Naive B cell (primary cell): Measurements from ENCODE around the gene FRAS1. TPM values are rescaled to one million over a fixed set of nuclear protein-coding genes. Genes with fewer than 3 reads are reported as not detected.
"Not testable (repeated sequence)": the region's sequence is repeated elsewhere in the genome, so short reads cannot be mapped to it uniquely, and the experiment has no call there.

Source experiments
- ATAC-seq, 2 donors: fragments of 150-1000 bp; cut with Tn5 transposase; 2 replicates each; pipeline ENCODE4 v1.10.0; 2021; ENCODE audit warnings: low read depth in 2 of 2, mild to moderate bottlenecking in 2 of 2, moderate library complexity in 2 of 2
- DNase-seq: peaks from one replicate; pipeline ENCODE4 v3.0.0; 2022
- H3K27ac Mint-ChIP-seq, 6 donors: one replicate each; pipeline ENCODE4 v1.8.0; 2020 to 2022; ENCODE audit warnings: mild to moderate bottlenecking in 6 of 6, mixed read lengths in 6 of 6, moderate library complexity in 5 of 6, inconsistent platforms in 2 of 6
- H3K27me3 Mint-ChIP-seq, 3 donors: one replicate each; pipeline ENCODE4 v1.8.0; 2021 to 2022; ENCODE audit warnings: mixed read lengths in 3 of 3, mild to moderate bottlenecking in 1 of 3
- H3K36me3 Mint-ChIP-seq, 2 donors: one replicate each; pipeline ENCODE4 v1.8.0; 2020 to 2022; ENCODE audit warnings: mixed read lengths in 2 of 2, inconsistent platforms in 1 of 2, mild to moderate bottlenecking in 1 of 2
- H3K4me1 Mint-ChIP-seq, 3 donors: one replicate each; pipeline ENCODE4 v1.8.0; 2020 to 2022; ENCODE audit warnings: mixed read lengths in 3 of 3, inconsistent platforms in 1 of 3, mild to moderate bottlenecking in 1 of 3, moderate library complexity in 1 of 3
- H3K4me3 Mint-ChIP-seq, 8 donors: one replicate each; pipeline ENCODE4 v1.8.0; 2020 to 2022; ENCODE audit warnings: mild to moderate bottlenecking in 8 of 8, mixed read lengths in 8 of 8, moderate library complexity in 8 of 8, inconsistent platforms in 2 of 8
- H3K9me3 Mint-ChIP-seq, 7 donors: one replicate each; pipeline ENCODE4 v1.8.0; 2020 to 2022; ENCODE audit warnings: mixed read lengths in 7 of 7, mild to moderate bottlenecking in 5 of 7, inconsistent platforms in 2 of 7, moderate library complexity in 1 of 7
- polyA plus RNA-seq, 6 donors: library from polyadenylated mRNA; unstranded; fragments of 300-500 nt; fragmentation: Illumina TruSeq; gene quantifications; one replicate each; pipeline ENCODE4 v1.2.3, GENCODE V29; 2021; ENCODE audit warnings: low read depth in 6 of 6

FRAS1 gene
- polyA plus RNA-seq, 6 donors from 2014 or later, result 0.01 to 0.09 TPM; not detected in 4

- H3K9me3 Mint-ChIP-seq, result no peaks in the 10 kb centered on the region
- ATAC-seq (no peak), DNase-seq (no peak)
- peaks cover 0 to 11% (median 10%) of the 10 kb centered on the region in 3 donors for H3K27me3 Mint-ChIP-seq
- no peak overlapping the region for H3K4me3 Mint-ChIP-seq
- H3K36me3 Mint-ChIP-seq, result no peaks in the 10 kb centered on the region
- no peak overlapping the region for H3K27ac Mint-ChIP-seq
- H3K4me1 Mint-ChIP-seq, result no peaks in the 10 kb centered on the region
These were observed 112.6 kb downstream of the FRAS1 start for GRCh38 chr4:78169728-78170127.

GRCh38 chr4:78171482-78171881 lies 114.4 kb downstream of the FRAS1 start:
- H3K9me3 Mint-ChIP-seq, result no peaks in the 10 kb centered on the region
- no peak for DNase-seq
- no peak for ATAC-seq
- H3K4me3 Mint-ChIP-seq, result no peak overlapping the region
- no peaks in the 10 kb centered on the region for H3K4me1 Mint-ChIP-seq
- H3K27me3 Mint-ChIP-seq, result peaks cover 14 to 15% (median 14%) of the 10 kb centered on the region in 3 donors
- no peaks in the 10 kb centered on the region for H3K36me3 Mint-ChIP-seq
- no peak overlapping the region for H3K27ac Mint-ChIP-seq

GRCh38 chr4:78174891-78175290 lies 117.8 kb downstream of the FRAS1 start:
- Mint-ChIP-seq H3K4me1 (no peaks in the 10 kb centered on the region), H3K27ac (no peak overlapping the region), H3K9me3 (peaks cover 0 to 4% (median 0%) of the 10 kb centered on the region in 7 donors), H3K27me3 (peaks cover 15 to 34% (median 19%) of the 10 kb centered on the region in 3 donors), H3K36me3 (no peaks in the 10 kb centered on the region), H3K4me3 (no peak overlapping the region)
- ATAC-seq, result no peak
- no peak for DNase-seq

GRCh38 chr4:78179196-78179595 lies 122.1 kb downstream of the FRAS1 start:
- DNase-seq (no peak), ATAC-seq (no peak)
- Mint-ChIP-seq H3K36me3 (no peaks in the 10 kb centered on the region), H3K27me3 (peaks cover 16 to 58% (median 26%) of the 10 kb centered on the region in 3 donors), H3K4me3 (no peak overlapping the region), H3K4me1 (no peaks in the 10 kb centered on the region), H3K9me3 (peaks cover 0 to 4% (median 0%) of the 10 kb centered on the region in 7 donors), H3K27ac (no peak overlapping the region)

- not testable (repeated sequence) for ATAC-seq, H3K4me3 Mint-ChIP-seq, H3K36me3 Mint-ChIP-seq, H3K9me3 Mint-ChIP-seq, H3K4me1 Mint-ChIP-seq, DNase-seq, H3K27ac Mint-ChIP-seq
- H3K27me3 Mint-ChIP-seq, result peaks cover 12 to 41% (median 22%) of the 10 kb centered on the region in 3 donors
These were observed 124.6 kb downstream of the FRAS1 start for GRCh38 chr4:78181681-78182234.

- no peak for DNase-seq
- ATAC-seq, result no peak
- no peaks in the 10 kb centered on the region for H3K9me3 Mint-ChIP-seq
- no peak overlapping the region for H3K27ac Mint-ChIP-seq
- no peak overlapping the region for H3K4me3 Mint-ChIP-seq
- no peaks in the 10 kb centered on the region for H3K4me1 Mint-ChIP-seq
- peaks cover 12 to 25% (median 16%) of the 10 kb centered on the region in 3 donors for H3K27me3 Mint-ChIP-seq
- no peaks in the 10 kb centered on the region for H3K36me3 Mint-ChIP-seq
These were observed 127.5 kb downstream of the FRAS1 start for GRCh38 chr4:78184584-78184983.

GRCh38 chr4:78185117-78185516 lies 128.0 kb downstream of the FRAS1 start:
- no peak for DNase-seq
- H3K4me3 Mint-ChIP-seq, result no peak overlapping the region
- no peaks in the 10 kb centered on the region for H3K4me1 Mint-ChIP-seq
- ATAC-seq, result no peak
- no peak overlapping the region for H3K27ac Mint-ChIP-seq
- H3K9me3 Mint-ChIP-seq, result no peaks in the 10 kb centered on the region
- H3K27me3 Mint-ChIP-seq, result peaks cover 12 to 24% (median 16%) of the 10 kb centered on the region in 3 donors
- H3K36me3 Mint-ChIP-seq, result no peaks in the 10 kb centered on the region

- no peaks in the 10 kb centered on the region for H3K36me3 Mint-ChIP-seq
- peaks cover 5 to 13% (median 12%) of the 10 kb centered on the region in 3 donors for H3K27me3 Mint-ChIP-seq
- peaks cover 0 to 2% (median 0%) of the 10 kb centered on the region in 7 donors for H3K9me3 Mint-ChIP-seq
- H3K4me3 Mint-ChIP-seq, result no peak overlapping the region
- ATAC-seq (no peak), DNase-seq (no peak)
- no peaks in the 10 kb centered on the region for H3K4me1 Mint-ChIP-seq
- no peak overlapping the region for H3K27ac Mint-ChIP-seq
These were observed 129.7 kb downstream of the FRAS1 start for GRCh38 chr4:78186597-78187543.

GRCh38 chr4:78190068-78190467 lies 132.9 kb downstream of the FRAS1 start:
- no peak overlapping the region for H3K27ac Mint-ChIP-seq
- H3K36me3 Mint-ChIP-seq, result peaks cover 0 to 4% of the 10 kb centered on the region in 2 donors
- no peaks in the 10 kb centered on the region for H3K4me1 Mint-ChIP-seq
- H3K9me3 Mint-ChIP-seq, result peaks cover 0 to 15% (median 8%) of the 10 kb centered on the region in 7 donors
- H3K4me3 Mint-ChIP-seq, result no peak overlapping the region
- no peaks in the 10 kb centered on the region for H3K27me3 Mint-ChIP-seq
- no peak for ATAC-seq
- DNase-seq, result no peak

- no peaks in the 10 kb centered on the region for H3K4me1 Mint-ChIP-seq
- H3K27me3 Mint-ChIP-seq, result no peaks in the 10 kb centered on the region
- DNase-seq (no peak), ATAC-seq (no peak)
- no peak overlapping the region for H3K4me3 Mint-ChIP-seq
- no peak overlapping the region for H3K27ac Mint-ChIP-seq
- H3K9me3 Mint-ChIP-seq, result peaks cover under 1 to 16% (median 9%) of the 10 kb centered on the region in 7 donors
- H3K36me3 Mint-ChIP-seq, result peaks cover 0 to 4% of the 10 kb centered on the region in 2 donors
These were observed 133.5 kb downstream of the FRAS1 start for GRCh38 chr4:78190595-78190994.

GRCh38 chr4:78197947-78198346 lies 140.8 kb downstream of the FRAS1 start:
- Mint-ChIP-seq H3K36me3 (no peaks in the 10 kb centered on the region), H3K4me3 (no peak overlapping the region)

GRCh38 chr4:78199984-78200383 lies 142.9 kb downstream of the FRAS1 start:
- ATAC-seq, result no peak
- DNase-seq, result no peak
- no peak overlapping the region for H3K27ac Mint-ChIP-seq
- no peak overlapping the region for H3K4me3 Mint-ChIP-seq
- peaks cover 0 to 15% (median 8%) of the 10 kb centered on the region in 7 donors for H3K9me3 Mint-ChIP-seq
- no peaks in the 10 kb centered on the region for H3K36me3 Mint-ChIP-seq
- peaks cover 4 to 19% (median 6%) of the 10 kb centered on the region in 3 donors for H3K27me3 Mint-ChIP-seq
- H3K4me1 Mint-ChIP-seq, result no peaks in the 10 kb centered on the region

More at GRCh38 chr4:78197947-78198346, 140.8 kb downstream of the FRAS1 start:
- Mint-ChIP-seq H3K27me3 (peaks cover 0 to 10% (median 0%) of the 10 kb centered on the region in 3 donors), H3K27ac (no peak overlapping the region), H3K9me3 (peaks cover 4 to 22% (median 15%) of the 10 kb centered on the region in 7 donors), H3K4me1 (no peaks in the 10 kb centered on the region)
- no peak for DNase-seq
- no peak for ATAC-seq

GRCh38 chr4:78200949-78201348 lies 143.8 kb downstream of the FRAS1 start:
- Mint-ChIP-seq H3K36me3 (no peaks in the 10 kb centered on the region), H3K27me3 (peaks cover 9 to 19% (median 15%) of the 10 kb centered on the region in 3 donors), H3K4me1 (no peaks in the 10 kb centered on the region), H3K9me3 (peaks cover 0 to 10% (median 5%) of the 10 kb centered on the region in 7 donors), H3K27ac (no peak overlapping the region), H3K4me3 (no peak overlapping the region)
- DNase-seq (no peak), ATAC-seq (no peak)

- no peak overlapping the region for H3K4me3 Mint-ChIP-seq
- ATAC-seq, result no peak
- no peaks in the 10 kb centered on the region for H3K4me1 Mint-ChIP-seq
- peaks cover 9 to 15% (median 11%) of the 10 kb centered on the region in 3 donors for H3K27me3 Mint-ChIP-seq
- no peaks in the 10 kb centered on the region for H3K9me3 Mint-ChIP-seq
- H3K27ac Mint-ChIP-seq, result no peak overlapping the region
- DNase-seq, result no peak
- H3K36me3 Mint-ChIP-seq, result no peaks in the 10 kb centered on the region
These were observed 147.1 kb downstream of the FRAS1 start for GRCh38 chr4:78204176-78204575.
